ENCODE data around the gene SLCO3A1.

- TF ChIP-seq CTCF (IDR thresholded peaks at IDR 0.05; ENCODE audit: borderline replicate concordance, extremely low read depth, low read length, poor library complexity, severe bottlenecking) = no peak
- no peak for TF ChIP-seq EZH2 (IDR thresholded peaks at IDR 0.05; ENCODE audit: borderline replicate concordance, low read depth, low read length, severe bottlenecking)
Observed at GRCh38 chr15:91897585-91898372, 44.3 kb downstream of the SLCO3A1 start.
